ENCODE data around the gene AUH.

AUH gene

GRCh38 chr9:91214086-91214485 lies 147.6 kb downstream of the AUH start:
- H3K4me3 ChIP-seq (ENCODE audit: low read length): no peak overlapping the region
- DNase-seq (ENCODE audit: low read depth): no peak
- no peak for TF ChIP-seq CTCF (conservative IDR thresholded peaks at IDR 0.05; ENCODE audit: low read depth, low read length)

GRCh38 chr9:91212596-91213243 lies 149.0 kb downstream of the AUH start:
- H3K4me3 ChIP-seq (ENCODE audit: low read length): no peak overlapping the region
- no peak for TF ChIP-seq CTCF (conservative IDR thresholded peaks at IDR 0.05; ENCODE audit: low read depth, low read length)
- no peak for DNase-seq (ENCODE audit: low read depth)

- no peak overlapping the region for H3K4me3 ChIP-seq (ENCODE audit: low read length)
- no peak for TF ChIP-seq CTCF (conservative IDR thresholded peaks at IDR 0.05; ENCODE audit: low read depth, low read length)
- no peak for DNase-seq (ENCODE audit: low read depth)
These were observed 149.8 kb downstream of the AUH start for GRCh38 chr9:91211919-91212318.

GRCh38 chr9:91211414-91211813 lies 150.3 kb downstream of the AUH start:
- H3K4me3 ChIP-seq (ENCODE audit: low read length): no peak overlapping the region
- no peak for DNase-seq (ENCODE audit: low read depth)
- TF ChIP-seq CTCF (conservative IDR thresholded peaks at IDR 0.05; ENCODE audit: low read depth, low read length): no peak

- no peak overlapping the region for H3K4me3 ChIP-seq (ENCODE audit: low read length)
- DNase-seq (ENCODE audit: low read depth): no peak
- no peak for TF ChIP-seq CTCF (conservative IDR thresholded peaks at IDR 0.05; ENCODE audit: low read depth, low read length)
These were observed 151.4 kb downstream of the AUH start for GRCh38 chr9:91210318-91210717.

- TF ChIP-seq CTCF (conservative IDR thresholded peaks at IDR 0.05; ENCODE audit: low read depth, low read length): no peak
- no peak overlapping the region for H3K4me3 ChIP-seq (ENCODE audit: low read length)
- no peak for DNase-seq (ENCODE audit: low read depth)
These were observed 152.9 kb downstream of the AUH start for GRCh38 chr9:91208837-91209236.

GRCh38 chr9:91208419-91208745 lies 153.3 kb downstream of the AUH start:
- no peak for TF ChIP-seq CTCF (conservative IDR thresholded peaks at IDR 0.05; ENCODE audit: low read depth, low read length)

More at GRCh38 chr9:91208419-91208745, 153.3 kb downstream of the AUH start:
- no peak for DNase-seq (ENCODE audit: low read depth)
- H3K4me3 ChIP-seq (ENCODE audit: low read length): no peak overlapping the region

Measured in retinal pigment epithelial cell (primary cell).